GM19397 (cell line): ENCODE results near the gene SNRPB.

ENCODE experiments used
- ATAC-seq: cut with Tn5 transposase; IDR thresholded peaks from one replicate; pipeline ENCODE4 v1.9.1; 2021; ENCODE audit warnings: mild to moderate bottlenecking, moderate library complexity; ENCODE audit not compliant: unreplicated experiment

Gene SNRPB

GRCh38 chr20:2475850-2476741, 5.5 kb upstream of the SNRPB start:
- ATAC-seq = no peak

GRCh38 chr20:2473516-2473915, 2.9 kb upstream of the SNRPB start:
- no peak for ATAC-seq

GRCh38 chr20:2469991-2470422, 582 bp downstream of the SNRPB start:
- peak; percentile 32 for ATAC-seq

DNA sequence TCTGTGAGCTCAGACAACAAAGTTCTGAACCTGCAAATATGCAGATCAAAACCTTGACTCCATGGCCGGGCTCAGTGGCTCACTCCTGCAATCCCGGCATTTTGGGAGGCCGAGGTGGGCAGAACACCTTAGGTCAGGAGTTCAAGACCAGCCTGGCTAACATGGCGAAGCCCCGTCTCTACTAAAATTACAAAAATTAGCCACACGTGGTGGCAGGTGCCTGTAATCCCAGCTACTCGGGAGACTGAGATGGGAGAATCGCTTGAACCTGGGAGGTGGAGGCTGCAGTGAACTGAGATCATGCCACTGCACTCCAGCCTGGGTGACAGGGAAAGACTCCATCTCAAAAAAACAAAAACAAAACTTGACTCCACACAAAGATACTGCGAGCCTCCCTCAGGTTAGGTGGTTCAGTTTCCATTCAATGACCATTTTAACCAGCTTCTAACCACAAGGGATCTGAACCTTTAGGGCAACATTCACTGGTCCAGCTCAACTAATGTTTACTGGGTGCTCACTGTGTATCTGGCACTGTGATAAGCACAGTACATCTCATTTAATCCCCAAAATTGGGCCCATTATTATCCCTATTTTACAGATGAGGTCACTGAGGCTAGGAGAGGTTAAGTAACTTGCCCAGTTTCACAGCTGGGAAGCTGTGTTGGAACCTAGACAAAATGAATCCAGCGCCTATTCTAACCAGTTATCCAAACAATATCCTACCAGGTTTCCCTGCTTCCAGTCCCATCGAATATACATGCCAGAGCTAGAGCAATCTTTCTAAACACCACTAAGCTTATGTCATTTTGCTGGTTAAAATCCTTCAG, 1.8 kb downstream of the SNRPB start:
- ATAC-seq = no peak

GRCh38 chr20:2467412-2467811, 3.2 kb downstream of the SNRPB start:
- ATAC-seq = no peak

DNA sequence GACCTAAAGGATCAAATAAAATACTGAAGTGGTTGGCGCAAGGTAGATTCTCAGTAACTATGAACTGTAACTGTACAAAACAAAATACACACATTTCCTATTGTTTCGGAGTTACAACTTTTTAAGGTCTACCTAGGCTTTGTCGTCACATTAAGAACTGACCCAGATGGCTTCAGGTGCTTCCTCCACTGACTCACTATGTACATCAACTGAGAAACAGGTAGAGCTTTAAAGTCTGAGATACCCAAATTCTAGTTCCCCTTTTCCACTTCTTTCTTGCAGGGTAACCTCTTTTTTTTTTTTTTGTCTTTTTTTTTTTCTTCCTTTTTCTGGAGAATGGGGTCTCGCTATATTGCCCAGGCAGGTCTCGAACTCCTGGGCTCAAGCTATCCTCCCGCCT, 5.5 kb downstream of the SNRPB start:
- no peak for ATAC-seq

- ATAC-seq = no peak
Observed at GRCh38 chr20:2463616-2464365, 6.8 kb downstream of the SNRPB start.

GRCh38 chr20:2462484-2462883, 8.1 kb downstream of the SNRPB start:
- no peak for ATAC-seq

GRCh38 chr20:2460752-2461424, 9.7 kb downstream of the SNRPB start:
- ATAC-seq = no peak

DNA sequence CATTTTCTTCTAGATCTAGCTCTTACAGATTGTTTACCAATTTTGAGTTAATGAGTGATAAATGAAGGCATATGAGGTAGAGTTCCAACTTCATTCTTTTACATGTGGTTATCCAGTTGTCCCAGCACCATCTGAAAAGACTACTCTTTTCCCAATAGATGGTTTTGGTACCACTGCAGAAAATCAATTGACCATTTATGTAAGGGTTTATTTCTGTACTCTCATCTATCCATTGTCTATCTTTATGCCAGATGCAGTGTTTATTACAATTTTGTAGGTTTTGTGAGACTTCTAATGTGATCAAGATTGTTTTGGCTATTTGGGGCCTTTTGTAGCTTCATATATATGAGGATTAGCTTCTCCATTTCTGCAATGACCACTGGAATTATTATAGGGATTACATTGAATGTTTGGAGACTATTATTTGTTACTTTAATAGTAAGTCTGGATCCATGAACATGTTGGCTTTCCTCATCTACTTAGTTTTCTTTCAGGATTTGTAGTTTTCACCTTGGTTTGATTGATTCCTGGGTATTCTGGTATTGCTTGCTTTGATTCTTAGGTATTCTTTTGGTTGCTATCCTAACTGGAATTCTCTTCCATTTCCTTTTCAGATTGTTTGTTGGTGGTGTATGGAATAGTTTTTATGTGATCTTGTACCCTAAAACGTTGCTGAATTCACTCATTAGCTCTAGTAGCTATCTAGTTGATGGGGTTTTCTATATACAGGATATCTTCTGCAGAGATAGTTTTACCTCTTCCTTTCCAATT, 10.4 kb downstream of the SNRPB start:
- no peak for ATAC-seq

DNA sequence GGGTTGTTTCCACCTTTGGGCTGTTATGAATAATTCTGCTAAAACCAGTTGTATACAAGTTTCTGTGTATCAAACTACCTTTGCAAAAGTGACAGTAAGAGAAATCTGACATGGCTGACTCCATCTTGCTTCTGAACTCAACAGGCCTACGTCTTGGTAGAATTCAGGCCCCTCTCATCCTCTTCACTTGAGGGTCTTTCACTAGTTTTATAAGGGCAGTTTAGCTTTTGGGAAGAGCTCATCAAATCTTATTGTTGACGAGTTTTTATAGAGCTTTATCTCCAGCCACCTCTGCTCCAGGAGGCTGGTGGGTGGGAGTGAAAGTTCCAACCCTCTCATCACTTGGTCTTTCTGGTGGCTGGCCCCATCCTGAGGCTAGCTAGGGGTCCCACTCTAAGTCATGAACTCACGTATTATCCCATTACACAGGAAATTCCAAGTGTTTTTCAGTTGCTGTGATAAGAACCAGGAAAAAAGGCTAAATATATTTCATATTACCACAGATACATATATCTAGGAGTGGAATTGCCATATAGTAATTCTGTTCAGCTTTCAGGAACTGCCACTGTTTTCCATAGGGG, 11.6 kb downstream of the SNRPB start:
- no peak for ATAC-seq

GRCh38 chr20:2455771-2456497, 14.7 kb downstream of the SNRPB start:
- ATAC-seq = no peak

GRCh38 chr20:2453792-2454191, 16.8 kb downstream of the SNRPB start:
- ATAC-seq = no peak

GRCh38 chr20:2451939-2452732, 18.5 kb downstream of the SNRPB start:
- no peak for ATAC-seq

DNA sequence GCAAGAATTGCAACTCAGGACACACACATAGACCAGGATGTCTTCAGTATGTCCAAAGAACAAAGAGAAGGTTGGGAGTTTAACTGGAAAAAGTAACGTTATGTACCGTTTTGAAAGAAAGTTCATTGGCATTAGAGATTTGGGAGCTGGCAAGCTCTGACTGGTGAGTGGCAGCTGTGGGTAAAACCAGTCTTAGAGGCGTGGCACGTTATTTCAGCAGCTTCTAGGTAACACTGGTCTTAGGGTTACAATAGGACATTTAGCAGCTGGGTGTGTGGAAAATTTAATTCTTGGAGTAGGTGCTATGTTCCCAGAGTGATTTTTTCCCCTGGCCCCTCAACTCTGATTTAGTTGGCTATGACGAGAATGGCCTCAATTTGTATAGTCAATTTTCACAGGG, 19.2 kb downstream of the SNRPB start:
- ATAC-seq = no peak

DNA sequence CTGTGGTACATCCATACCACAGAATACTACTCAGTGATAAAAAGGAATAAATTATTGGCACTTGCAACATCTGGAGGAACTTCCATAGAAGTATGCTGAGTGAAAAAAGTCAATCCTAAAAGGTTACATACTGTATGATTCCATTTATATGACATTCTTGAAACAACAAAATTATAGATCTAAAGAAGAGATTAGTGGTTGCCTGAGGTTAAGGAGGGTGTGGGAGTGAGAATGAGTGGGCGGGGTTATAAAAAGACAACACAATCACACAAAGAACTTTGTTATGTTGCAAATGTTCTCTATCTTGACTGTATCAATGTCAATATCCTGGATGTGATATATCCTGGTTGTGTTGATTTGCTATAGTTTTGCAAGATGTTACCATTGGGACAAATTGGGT, 21.2 kb downstream of the SNRPB start:
- ATAC-seq = no peak

DNA sequence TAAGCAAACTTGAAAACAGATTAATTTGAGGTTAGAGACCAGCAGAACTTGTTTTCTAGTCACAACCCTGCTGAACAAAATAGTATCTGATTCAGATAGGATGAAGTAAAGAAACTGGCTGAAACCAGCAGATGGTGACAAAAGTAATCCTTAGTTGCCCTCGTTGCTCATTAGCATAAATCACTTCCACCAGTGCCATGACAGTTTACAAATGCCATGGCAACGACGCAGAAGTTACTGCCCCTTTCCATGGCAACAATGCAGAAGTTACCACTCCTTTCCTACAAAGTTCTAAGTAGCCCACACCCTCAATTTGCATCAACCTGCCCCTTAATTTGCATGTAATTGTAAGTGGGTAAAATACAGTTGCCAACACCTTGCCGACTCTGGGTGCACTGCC, 23.7 kb downstream of the SNRPB start:
- ATAC-seq = no peak

GRCh38 chr20:2431185-2431584, 39.4 kb downstream of the SNRPB start:
- ATAC-seq = no peak
